Activated gamma-delta T cell treated with anti-CD3 and anti-CD28 coated beads, Interleukin-2, amount 50 U/mL, for 16 hours (primary cell): ENCODE measurements around the gene CARM1.

Experiments
- DNase-seq: peaks from one replicate; pipeline ENCODE4 v3.0.0-alpha.2; 2020; ENCODE audit warnings: low read depth

Gene CARM1

DNA sequence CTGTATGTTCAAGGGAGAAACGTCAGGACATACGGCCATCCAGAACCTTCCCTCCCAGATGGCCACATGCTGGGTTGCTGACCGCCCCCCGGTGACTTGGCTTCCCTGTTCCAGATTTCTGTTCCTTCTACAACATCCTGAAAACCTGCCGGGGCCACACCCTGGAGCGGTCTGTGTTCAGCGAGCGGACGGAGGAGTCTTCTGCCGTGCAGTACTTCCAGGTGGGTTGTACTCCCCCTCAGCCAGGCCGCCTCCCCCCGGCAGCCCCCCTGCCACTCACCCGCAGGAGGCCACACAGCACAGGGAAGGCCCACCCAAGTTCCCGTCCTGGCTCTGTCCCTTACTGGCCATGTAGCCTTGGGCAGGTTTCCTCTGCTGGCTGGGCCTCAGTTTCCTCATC, 36.6 kb downstream of the CARM1 start:
- no peak for DNase-seq

DNA sequence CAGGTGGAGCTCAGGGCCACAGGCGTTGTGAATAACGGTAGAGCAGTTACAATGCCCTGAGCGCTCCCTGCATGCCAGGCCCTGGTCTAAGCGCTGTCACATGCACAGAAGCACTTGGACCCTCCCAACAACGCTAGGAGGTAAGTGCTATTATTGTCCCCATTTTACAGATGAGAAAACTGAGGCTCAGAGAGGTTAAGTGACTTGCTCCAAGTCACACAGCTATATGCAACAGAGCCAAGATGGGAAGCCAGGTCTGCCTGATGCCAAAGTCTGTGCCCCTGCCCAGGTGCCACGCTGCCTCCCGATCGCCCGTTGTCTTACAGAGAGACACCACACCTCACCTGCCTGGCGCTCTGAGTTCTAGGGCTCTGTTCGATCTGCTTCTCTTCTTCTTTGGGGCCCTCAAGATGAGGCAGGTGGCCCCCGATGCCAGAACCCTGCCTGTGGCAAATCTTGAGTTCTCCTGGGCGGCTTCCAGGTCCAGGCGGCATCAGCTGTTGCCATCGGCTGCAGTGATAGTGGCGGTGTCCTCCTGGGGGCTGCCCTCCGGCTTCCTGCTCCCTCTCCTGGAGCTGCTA, 37.1 kb downstream of the CARM1 start:
- DNase-seq = no peak

DNA sequence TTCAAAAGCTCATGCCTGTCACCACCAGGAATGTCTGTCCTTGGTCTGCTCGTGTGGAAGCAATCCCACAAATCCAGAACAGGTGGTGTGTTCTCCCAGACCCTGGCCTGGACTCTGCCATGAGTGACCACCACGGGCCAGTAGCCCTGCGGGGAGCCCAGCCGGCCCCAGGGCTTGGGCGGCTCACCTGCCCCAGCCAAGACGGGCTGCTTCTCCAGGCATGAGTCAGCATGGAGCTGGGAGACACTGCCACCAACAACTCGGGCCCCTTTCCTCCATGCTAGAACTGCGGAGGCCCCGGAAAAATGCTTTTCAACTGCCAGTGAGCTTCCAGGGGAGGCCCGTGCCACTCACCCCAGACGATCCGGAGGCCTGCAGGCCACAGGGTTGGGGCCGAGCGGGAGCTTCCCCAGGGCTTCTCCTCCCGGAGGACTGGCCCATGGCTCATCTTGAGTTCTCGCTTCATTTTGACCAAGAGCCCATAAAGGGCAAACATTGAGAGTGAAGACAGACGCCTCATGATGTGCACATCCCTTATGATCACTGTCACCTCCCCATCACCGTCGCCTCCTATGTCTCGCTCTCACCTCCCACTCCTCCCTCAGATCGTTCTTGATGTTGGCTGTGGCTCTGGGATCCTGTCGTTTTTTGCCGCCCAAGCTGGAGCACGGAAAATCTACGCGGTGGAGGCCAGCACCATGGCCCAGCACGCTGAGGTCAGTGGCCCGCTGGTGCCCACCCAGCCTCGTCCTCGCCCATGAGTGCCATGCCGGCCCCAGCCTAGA, 40.4 kb downstream of the CARM1 start:
- no peak for DNase-seq

DNA sequence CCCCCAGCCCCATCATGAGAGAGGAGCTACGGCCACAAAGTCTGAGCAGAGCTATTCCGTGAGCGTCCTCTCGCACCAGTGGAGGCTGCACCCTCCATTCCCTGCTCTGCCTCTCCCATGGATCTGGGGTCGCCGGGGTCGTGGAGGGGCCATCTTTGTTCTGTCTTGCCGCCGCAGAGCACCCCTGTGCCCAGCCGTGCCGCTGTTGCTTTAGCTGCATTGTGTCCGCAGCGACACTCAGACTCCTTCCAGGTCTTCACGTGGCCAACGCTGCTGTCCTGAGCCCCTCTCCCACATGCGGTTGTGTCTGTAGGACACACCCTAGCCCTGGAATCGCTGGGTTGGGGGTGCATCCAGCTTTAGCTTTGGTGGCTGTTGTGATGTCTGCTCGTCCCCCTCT, 41.3 kb downstream of the CARM1 start:
- DNase-seq = no peak

DNA sequence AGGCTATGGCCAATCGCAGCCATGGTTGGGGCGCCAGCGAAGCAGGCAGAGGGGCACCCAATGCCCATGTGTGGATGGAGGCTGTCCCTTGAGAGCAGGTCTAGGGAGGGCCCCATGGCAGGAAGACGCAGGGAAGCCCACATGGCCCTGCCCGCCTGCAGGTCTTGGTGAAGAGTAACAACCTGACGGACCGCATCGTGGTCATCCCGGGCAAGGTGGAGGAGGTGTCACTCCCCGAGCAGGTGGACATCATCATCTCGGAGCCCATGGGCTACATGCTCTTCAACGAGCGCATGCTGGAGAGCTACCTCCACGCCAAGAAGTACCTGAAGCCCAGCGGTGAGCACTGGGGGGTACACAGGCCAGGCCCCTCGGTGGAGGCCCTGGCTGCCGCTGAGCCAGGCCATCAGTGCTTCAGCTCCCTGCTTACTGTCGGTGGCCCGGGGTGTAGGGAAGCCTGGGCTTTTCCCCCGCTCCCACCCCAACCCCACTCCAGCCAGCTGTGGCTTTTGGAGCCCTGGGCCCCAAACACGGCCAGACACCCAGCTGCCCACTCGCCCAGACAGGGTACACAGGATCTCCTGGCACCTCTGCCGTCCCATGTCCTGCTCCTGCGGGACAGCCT, 42.5 kb downstream of the CARM1 start:
- no peak for DNase-seq

DNA sequence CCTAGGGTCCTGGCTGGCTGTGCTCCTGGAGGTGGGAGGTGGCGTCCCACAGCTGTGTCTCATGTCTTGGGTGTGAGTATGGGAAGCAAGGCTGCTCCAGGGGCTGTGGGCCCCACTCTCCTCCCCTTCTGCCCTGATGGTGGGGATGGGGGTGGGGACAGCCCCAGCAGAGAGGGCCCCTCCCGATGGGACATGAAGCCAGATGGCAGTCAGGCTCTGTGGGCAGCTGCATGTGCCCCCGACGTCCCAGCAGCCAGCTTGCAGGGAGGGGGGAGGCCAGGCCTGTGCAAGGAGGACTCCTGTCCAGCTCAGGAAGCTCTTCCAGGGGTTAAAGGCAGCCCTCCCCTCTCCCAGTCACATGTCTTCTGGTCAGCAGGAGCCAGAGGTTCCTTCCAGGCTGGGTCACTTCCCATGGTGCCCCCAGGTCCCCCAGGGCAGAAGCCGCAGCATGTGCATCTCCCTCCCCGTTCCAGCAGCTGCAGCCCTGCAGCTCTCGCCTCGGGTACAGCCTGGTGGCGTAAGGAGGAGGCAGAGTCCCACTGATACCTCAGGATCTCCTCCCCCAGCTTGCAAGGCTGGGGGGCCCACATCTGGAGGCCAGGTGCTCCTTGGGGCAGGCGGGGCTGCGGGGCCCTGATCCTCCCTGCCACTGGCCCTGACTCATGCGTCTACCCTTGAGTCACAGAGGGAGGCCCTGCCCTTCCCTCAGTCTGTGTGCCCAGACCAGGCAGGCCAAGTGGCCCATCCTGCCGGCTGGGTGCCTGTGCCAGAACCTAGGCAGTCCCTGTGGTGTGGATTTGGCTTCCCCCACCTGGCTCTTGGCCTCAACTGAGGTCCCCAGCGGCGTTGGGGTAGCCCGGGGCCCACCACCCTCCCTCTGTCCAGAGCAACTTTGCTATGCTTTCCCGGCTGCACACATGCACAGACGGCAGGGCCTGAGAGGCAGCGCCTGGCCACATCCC, 44.1 kb downstream of the CARM1 start:
- no peak for DNase-seq

DNA sequence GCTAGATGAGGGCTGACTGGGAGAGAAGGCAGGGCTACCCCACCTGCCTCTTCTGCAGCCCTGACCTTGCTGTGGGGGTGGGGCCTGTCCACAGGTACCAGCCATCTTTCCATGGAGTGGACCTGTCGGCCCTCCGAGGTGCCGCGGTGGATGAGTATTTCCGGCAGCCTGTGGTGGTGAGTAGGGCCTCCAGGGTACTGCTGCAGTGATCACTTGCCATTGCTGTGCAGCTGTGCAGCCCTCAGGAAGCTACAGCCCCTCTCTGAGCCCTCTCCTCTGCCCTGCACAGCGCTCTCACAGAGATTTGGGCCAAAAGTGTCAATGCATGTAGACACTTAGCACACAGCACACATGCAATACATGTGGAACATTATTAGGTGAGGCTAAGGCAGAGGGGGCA, 45.2 kb downstream of the CARM1 start:
- DNase-seq = no peak

DNA sequence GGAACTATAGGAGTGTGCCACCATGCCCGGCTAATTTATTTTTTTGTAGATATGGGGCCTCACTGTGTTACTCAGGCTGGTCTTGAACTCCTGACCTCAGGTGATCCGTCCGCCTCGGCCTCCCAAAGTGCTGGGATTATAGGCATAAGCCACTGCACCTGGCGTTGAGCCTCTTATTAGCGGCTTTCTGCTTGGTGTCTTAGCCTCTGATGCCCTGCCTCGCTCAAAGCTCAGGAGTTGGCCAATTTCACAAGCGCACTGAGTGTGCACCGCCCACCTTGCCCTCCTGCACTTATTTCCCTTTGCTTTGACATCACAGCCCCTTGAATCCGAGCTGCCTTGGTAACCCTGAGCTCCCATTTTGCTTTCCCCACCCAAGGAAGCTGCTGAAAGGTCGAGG, 47.0 kb downstream of the CARM1 start:
- no peak for DNase-seq

DNA sequence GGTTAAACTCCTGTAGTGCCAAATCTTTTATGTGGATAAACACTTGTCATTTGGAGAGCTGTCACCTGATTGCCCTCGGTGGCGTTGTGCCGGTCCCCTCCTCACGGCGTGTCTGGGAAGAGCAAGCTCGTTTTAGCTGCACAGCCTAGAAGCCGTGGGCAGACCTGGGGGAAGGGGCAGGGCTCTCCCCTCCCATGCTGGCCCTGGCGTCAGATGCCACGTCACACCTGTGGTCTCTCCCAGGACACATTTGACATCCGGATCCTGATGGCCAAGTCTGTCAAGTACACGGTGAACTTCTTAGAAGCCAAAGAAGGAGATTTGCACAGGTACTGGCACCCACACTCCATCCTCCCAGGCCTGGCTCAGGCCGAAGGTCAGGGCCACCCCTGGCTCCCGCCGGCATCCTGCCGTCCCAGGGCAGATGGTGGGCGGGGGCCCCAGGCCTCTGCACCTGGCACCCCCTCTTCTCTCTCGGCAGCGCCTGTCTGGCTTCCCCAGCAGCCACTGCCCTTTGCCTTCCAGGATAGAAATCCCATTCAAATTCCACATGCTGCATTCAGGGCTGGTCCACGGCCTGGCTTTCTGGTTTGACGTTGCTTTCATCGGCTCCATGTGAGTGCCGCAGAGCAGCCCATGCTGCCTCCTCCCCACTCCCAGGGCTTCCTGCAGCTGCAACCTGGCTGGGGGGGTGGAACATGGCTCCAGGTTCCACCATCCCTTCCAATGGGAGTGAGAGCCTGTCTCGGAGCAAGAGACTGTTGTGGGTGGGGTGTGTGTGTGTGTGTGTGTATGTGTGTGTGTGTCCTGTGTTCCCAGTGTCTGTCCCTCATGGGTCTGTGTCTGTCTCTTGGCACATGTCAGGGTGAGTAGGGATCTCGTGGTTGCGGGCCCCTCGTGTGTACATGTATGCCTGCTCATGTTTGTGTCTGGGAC, 48.3 kb downstream of the CARM1 start:
- DNase-seq = no peak

DNA sequence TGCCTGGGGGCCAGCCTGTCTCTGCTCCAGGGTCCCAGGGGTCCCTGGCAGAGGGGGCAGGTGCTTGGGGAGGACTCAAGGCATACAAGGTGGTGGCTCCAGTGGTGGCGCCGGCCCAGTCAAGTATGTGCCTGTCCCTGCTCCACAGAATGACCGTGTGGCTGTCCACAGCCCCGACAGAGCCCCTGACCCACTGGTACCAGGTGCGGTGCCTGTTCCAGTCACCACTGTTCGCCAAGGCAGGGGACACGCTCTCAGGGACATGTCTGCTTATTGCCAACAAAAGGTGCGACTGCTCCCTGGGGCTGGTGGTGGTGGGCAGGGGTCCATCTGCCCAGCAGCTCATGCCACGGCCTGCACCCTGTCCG, 48.9 kb downstream of the CARM1 start:
- DNase-seq = no peak

DNA sequence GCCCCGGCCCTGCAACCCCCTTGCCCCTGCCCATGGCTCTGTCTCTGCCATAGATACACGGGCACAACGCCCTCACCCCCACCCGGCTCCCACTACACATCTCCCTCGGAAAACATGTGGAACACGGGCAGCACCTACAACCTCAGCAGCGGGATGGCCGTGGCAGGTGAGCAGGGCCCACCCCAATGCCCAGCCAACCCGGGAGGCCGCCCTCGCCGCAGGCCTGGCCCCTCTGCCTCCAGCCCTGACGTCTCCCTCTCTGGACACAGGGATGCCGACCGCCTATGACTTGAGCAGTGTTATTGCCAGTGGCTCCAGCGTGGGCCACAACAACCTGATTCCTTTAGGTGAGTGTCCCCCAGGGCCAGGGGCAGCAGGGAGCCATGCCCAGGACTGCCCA, 49.4 kb downstream of the CARM1 start:
- no peak for DNase-seq

DNA sequence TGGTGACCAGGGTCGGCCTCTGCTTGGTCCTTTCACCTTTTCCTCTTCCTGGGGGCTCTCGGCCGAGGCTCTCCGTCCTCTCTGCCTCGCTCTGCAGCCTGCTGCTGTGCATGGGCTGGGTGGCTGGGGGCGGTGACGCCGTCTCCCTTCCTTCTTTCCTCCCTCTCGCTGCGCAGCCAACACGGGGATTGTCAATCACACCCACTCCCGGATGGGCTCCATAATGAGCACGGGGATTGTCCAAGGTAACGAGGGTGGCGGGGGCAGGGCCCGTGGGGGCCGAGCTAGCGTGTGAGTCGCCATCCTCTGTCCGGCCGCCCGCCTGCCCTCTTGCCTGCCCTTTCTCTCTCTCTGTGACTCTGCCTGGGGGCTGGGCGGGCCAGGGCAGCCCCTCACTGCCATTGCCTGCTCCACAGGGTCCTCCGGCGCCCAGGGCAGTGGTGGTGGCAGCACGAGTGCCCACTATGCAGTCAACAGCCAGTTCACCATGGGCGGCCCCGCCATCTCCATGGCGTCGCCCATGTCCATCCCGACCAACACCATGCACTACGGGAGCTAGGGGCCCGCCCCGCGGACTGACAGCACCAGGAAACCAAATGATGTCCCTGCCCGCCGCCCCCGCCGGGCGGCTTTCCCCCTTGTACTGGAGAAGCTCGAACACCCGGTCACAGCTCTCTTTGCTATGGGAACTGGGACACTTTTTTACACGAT, 50.0 kb downstream of the CARM1 start:
- DNase-seq = no peak

DNA sequence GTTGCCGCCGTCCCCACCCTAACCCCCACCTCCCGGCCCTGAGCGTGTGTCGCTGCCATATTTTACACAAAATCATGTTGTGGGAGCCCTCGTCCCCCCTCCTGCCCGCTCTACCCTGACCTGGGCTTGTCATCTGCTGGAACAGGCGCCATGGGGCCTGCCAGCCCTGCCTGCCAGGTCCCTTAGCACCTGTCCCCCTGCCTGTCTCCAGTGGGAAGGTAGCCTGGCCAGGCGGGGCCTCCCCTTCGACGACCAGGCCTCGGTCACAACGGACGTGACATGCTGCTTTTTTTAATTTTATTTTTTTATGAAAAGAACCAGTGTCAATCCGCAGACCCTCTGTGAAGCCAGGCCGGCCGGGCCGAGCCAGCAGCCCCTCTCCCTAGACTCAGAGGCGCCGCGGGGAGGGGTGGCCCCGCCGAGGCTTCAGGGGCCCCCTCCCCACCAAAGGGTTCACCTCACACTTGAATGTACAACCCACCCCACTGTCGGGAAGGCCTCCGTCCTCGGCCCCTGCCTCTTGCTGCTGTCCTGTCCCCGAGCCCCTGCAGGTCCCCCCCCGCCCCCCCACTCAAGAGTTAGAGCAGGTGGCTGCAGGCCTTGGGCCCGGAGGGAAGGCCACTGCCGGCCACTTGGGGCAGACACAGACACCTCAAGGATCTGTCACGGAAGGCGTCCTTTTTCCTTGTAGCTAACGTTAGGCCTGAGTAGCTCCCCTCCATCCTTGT, 50.7 kb downstream of the CARM1 start:
- DNase-seq = no peak

DNA sequence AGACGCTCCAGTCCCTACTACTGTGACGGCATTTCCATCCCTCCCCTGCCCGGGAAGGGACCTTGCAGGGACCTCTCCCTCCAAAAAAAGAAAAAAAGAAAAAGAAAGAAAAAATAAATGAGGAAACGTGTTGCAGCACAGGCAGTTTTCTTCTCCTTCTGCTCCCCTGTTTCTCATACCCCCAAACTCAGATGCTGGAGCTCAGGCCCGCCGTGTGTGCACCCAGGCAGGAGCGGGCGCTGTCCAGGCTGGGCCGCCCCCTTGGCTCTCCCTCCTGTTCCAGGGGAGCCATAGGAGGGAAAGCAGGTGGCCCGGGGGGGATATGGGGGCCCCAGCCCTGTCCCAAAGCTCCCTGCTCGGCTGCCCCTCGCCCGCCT, 51.3 kb downstream of the CARM1 start:
- DNase-seq = no peak

DNA sequence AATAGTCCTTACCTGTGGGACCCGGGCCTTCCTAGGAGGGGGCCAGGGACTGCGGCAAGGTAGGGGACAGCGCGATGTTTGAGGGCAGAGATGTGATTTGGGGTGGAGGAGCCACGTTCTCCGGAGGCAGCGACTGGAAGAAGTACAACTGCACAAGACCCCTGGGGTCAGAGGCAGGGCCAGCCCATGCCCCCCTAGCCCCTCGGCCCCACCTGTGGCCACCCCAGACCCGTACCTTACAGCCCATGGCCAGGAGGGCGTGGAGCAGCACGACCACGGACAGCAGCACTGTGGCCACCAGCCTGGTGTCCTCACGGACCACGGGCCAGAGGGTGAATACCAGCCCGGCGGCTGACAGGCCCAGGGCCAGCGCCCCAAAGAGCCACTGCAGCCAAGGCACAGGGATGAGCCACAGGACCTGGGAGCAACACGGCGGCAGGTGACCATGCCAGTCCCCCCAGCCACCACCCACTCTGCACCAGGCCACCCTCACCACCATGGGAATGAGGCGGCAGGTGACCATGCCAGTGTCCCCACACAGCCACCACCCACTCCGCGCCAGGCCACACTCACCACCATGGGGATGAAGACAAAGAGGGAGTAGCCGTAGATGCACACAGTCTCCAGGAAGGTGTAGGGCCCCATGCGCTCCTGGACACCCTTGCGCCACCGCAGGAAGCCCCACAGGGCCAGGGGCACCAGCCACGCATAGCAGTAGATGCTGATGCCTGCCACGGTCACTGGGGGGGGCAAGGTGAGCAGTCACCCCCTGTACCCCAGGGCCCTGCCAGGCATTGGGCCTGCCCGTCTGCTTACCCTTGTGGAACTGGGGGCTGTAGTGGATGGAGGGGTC, 52.1 kb downstream of the CARM1 start:
- DNase-seq = no peak

DNA sequence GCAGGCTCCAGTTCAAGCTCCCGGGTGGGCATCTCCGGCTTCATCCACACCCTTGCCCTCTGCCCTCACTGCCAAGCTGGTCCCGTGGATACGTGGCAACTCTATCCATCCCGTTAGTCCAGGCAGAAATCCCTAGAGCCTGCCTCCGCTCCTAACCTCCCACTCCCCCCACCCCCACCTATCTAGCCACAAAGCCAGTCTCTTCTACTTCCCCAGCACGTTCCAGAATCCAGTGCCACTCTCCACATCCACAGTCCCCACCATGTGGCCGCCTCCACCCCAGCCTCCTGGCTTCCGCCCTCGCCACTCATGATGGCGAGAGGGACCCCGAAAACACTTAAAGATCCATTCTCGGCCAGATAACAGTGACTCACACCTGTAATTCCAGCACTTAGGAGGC, 53.2 kb downstream of the CARM1 start:
- DNase-seq = no peak

DNA sequence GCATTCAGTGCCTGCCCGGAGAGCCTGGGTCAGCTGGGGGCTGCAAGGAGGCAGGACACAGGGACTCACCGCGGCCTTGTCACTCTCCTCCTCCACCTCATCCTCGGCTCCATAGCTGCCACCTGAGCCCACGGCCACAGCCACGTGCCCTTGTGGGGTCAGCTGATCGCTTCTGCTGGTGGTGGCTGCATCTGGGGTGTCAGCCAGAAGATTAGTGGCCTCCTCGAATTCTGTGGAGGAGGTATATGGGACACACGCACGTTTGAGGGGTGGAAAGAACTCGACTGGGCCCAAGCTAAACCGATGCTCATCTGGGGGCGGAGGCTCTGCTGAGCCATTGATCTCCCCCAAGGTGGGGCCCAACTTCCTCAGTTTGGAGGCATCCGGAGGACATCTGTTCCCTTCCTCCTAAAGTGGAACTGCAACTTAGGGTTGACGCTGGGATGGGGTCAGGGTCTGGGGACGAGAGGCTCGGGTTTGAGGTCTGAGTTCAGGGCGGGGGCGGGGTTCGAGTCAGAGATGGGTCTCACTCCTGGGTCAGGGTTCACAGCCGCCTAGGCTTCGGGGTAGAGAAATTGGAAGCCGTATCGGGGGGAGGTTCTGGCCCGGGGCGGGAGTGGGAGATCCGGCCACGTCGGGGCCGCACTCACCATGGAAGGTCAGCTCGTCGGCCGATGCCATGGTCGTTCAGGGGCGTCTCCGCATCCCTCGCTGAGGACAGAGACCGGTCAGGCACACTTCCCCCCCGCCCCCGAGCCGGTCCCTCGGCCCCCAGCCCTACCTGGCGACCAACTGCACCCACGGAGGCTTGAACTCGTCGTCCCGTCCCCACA, 56.6 kb downstream of the CARM1 start:
- no peak for DNase-seq
